GM18868 (cell line): Measurements from ENCODE around the gene IGLL5.

Source experiments
- ATAC-seq: cut with Tn5 transposase; IDR thresholded peaks from one replicate; pipeline ENCODE4 v1.9.1; 2021; ENCODE audit warnings: mild to moderate bottlenecking, moderate library complexity; ENCODE audit not compliant: unreplicated experiment

The IGLL5 gene

GRCh38 chr22:22887621-22888503 lies at the start of gene IGLL5:
Gene IGLL5 (plus strand): TSS chr22:22887816. CDS start chr22:22888054, 238 bp downstream.
- no peak for ATAC-seq

GRCh38 chr22:22838148-22838786 lies 49.3 kb upstream of the IGLL5 start:
- no peak for ATAC-seq

DNA sequence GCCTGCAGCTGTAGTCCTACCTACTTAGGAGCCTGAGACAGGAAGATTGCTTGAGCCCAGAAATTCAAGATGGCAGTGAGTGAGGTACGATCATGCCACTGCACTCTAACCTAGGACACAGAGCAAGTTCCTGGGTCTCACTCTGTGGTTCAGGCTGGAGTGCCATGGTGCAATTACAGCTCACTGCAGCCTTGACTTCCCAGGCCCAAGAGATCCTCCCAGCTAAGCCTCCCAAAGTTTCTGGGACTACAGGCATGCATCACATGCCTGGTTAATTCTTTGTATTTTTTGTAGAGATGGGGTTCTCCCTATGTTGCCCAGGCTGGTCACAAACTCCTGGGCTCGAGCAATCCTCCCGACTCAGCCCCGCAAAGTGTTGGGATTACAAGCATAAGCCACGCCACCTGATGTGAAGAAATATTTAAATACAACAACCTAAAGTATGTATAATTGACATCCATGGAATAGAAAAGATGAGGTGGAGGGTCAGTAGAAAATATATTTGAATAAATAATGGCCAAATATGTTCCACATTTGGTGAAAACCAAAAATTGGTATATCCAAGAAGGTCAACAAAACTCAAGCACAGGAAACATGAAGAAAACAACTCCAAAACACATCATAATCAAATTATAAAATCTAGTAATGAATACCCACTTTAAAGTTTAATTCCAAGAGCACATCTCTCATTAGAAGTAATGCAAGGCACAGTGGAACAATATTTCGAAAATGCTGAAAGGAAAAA lies 47.9 kb upstream of the IGLL5 start:
- no peak for ATAC-seq

GRCh38 chr22:22840780-22841179 lies 46.8 kb upstream of the IGLL5 start:
- no peak for ATAC-seq

- ATAC-seq, result no peak
Measured at GRCh38 chr22:22841598-22841997, 46.0 kb upstream of the IGLL5 start.

GRCh38 chr22:22842085-22842484 lies 45.5 kb upstream of the IGLL5 start:
- ATAC-seq, result no peak

DNA sequence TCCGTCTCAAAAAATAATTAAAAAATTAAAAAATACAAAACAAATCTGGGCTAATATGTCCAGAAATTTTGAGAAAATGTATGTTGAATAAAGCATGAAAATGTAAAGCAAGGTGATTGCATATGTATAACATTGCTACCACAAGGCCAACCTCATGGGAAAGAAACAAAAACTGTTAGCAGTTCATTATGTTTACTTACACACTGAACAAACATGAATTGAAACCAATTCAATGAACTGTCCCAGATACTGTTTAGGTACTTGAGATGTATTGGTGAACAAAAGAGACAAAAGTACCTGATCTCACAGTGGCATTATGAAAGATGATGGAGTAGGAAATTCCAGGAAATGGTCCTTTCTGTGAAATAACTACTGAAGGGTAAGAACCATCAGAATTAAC lies 43.8 kb upstream of the IGLL5 start:
- no peak for ATAC-seq

DNA sequence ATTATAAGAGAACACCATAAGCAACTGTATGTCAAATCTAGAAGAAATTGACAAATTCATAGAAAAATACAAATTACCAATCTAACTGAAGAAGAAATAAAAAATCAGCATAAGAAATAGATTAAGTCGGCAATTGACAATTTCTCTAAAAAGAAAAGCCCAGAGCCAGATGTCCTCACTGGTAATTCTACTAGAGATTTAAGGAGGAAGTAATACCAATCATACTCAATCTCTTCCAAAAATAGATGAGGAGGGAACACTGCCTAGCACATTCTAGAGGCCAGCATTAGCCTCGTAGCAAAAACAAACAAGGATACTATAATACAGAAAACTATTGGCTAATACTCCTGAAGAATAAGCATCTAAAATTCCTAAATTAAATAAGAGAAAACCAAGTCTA lies 40.4 kb upstream of the IGLL5 start:
- ATAC-seq, result no peak

DNA sequence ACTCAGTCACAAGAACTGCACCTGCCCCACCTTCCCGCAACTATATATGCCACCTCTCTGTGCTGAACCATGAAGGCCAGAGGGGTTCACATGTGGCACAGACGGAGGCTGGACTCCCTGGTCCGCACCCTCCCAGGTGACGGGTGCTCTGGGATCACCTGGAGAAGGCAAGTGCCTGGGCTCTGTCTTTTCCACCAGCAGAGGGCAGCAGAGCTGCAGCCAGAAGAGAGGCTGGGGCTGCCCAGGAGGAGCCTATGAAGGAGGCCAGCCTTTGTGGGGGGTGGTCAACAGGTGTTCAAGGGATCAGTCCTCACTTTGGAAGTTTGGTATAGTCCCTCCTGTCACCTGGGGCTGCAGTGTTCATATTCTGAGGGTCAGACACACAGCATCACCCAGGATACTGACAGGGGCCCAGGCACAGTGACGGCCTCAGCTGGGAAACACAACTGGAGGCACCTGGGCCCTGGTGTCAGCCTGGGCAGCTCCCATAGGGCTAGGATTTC lies 39.2 kb upstream of the IGLL5 start:
- ATAC-seq, result peak; percentile 49

- no peak for ATAC-seq
Measured at GRCh38 chr22:22849640-22850610, 37.7 kb upstream of the IGLL5 start.

DNA sequence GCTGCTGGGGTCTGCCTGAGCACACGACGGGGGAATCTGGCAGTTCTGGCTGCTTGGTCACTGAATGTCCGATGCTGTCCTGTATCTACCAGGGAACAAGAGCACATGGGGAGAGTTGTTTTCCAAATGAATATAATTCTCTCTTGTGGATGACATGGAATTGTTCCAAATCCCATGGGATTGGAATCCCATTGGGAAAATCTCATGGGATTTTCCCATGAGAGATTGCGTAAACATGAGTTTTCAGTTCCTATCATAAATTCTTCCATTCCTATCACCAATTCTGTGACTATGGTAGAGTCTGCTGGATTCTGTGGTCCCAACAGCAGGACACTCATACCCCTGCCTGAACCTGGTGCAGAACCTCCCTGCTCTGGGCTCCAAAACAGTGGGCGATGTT lies 35.6 kb upstream of the IGLL5 start:
- ATAC-seq, result no peak

DNA sequence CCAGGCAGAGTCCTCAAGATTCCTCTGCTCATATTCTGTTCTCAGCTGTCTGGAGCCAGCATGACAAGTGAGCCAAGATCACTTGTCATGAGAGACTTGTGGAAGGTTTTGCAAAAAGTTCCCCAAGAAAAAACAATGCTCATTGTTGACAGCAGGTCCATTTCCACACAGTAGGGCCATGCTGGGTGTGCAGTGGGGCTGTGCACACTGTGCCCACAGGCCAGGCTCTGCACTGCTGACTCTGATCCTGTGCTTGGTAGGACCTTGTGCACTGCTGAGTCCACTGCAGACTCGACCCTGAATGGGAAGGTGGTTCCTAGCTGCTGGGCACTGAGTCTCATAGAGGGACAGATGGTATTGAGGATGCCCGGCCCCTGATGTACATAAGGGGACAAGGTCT lies 33.9 kb upstream of the IGLL5 start:
- no peak for ATAC-seq

DNA sequence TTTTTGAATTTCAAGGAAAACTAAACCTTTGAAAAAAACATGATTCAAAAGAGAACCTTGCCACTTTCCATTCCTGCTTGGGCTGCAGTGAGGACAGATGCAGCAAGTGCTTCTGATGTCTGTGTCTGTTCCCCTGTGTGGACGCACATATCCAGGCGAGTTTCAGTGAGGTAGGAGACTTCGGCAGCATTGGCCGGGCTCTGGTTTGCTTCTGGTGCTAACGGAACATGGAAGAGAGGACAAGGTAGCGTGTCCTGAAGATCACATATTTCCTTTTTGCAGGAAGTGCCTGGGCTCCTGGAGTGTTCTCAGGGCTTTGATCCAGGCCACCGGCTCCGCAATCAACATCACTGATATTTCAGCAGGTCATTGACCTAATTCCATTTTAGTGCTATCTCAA lies 33.1 kb upstream of the IGLL5 start:
- ATAC-seq, result no peak

DNA sequence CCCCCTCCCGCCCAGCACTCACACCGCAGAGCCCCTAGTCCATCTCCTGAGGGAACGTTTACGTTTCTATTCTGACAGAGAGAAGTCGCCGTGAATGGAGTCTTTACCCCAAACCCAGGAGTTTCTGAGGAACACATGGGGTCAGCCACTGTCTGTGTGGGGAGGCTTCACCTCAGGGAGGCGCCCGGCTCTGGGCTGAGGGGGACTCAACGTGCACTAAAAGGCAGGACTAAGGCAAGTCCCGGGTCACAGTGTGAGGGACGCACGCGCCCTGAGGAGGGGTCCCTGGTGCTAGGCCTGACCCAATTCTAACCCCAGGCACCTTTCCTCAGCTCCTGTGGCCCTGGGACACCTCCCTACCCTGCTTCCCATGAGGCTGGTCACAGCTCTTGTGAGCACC lies 32.5 kb upstream of the IGLL5 start:
- ATAC-seq, result no peak

DNA sequence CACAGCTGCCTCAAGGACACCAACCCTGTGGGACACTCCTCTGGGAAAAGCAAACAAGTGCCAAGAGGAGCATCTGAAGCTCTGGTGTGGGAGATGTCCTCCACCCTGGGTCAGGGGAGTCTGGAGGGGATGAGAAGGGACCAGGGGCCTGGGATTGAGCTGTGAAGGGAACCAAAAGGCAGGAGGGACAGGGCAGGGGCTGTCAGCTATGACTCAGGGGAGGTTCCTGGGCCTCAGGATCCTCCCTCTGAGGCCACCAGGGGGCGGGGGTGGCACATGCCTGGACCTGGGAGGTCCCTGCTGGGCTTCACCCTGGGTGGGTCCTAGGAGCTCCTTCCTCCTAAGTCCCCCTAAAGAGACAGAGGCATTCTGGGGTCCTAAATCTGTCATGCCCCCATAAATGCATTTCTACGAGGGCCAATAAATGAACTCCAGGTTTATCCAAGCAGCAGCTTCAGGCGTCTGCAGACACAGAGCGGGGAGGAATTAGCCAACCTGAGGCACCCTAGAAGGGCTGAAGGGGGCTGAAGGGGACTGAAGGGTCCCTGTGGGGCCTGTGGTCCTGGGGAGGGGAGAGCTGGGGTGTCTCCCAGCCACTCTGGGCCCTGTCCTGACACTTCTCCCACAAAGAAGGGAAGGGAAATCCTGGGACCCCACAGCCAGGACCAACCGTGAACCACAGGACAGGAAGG lies 31.9 kb upstream of the IGLL5 start:
- no peak for ATAC-seq

DNA sequence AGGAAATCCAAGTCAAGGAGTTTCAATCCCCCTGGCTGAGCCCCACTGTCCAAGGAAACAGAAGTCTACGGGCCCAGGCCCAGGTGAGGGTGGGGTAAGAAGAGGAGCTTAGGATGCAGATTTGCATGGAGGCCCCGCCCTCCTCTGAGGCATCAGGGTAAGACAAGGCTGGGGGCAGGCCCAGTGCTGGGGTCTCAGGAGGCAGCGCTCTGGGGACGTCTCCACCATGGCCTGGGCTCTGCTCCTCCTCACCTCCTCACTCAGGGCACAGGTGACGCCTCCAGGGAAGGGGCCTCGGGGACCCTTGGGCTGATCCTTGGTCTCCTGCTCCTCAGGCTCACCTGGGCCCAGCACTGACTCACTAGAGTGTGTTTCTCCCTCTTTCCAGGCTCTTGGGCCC lies 31.3 kb upstream of the IGLL5 start:
- ATAC-seq, result no peak

DNA sequence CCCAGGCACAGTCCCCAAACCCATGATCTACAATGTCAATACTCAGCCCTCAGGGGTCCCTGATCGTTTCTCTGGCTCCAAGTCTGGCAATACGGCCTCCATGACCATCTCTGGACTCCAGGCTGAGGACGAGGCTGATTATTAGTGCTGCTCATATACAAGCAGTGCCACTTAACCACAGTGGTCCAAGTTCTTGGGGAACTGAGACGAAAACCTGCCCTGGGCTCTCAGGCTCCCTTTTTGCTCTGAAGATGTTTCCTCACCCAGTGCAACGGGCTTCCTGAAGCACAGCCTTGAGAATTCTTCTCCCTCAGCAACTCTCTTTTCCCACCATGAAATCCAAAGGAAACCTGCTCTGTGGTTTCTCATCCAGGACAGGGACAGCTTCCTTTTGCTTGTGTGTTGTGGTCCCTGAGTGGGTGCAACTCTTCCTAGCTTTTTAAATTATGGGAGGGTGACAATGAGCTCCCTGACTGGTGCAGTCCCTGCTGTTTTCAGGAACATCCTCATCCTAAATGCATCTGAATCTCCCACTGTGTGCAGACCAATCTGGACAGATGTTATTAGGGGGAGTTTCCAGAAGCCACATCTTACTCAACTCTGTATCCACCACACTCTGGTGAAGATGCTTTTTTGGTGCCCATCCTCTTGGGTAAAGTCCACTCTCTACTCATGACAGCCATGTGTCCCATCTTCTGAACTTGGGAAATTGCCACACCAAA lies 30.6 kb upstream of the IGLL5 start:
- no peak for ATAC-seq

- ATAC-seq, result no peak
Measured at GRCh38 chr22:22857607-22858558, 29.7 kb upstream of the IGLL5 start.
